GM21723 (cell line): ENCODE data around the gene TRAPPC3L.

Experiments
- ATAC-seq: cut with Tn5 transposase; IDR thresholded peaks from one replicate; pipeline ENCODE4 v1.9.1; 2021; ENCODE audit warnings: mild to moderate bottlenecking, moderate library complexity; ENCODE audit not compliant: unreplicated experiment

Gene TRAPPC3L

GRCh38 chr6:116468293-116468692 lies 77.2 kb downstream of the TRAPPC3L start:
- no peak for ATAC-seq

GRCh38 chr6:116467514-116467913 lies 78.0 kb downstream of the TRAPPC3L start:
- ATAC-seq, result no peak

- no peak for ATAC-seq
Observed at GRCh38 chr6:116467096-116467495, 78.4 kb downstream of the TRAPPC3L start.

GRCh38 chr6:116465246-116465645 lies 80.2 kb downstream of the TRAPPC3L start:
- no peak for ATAC-seq

- ATAC-seq, result no peak
Observed at GRCh38 chr6:116463301-116463700, 82.2 kb downstream of the TRAPPC3L start.

- peak; percentile 89 for ATAC-seq
Observed at GRCh38 chr6:116461932-116462885, 83.3 kb downstream of the TRAPPC3L start.

GRCh38 chr6:116461331-116461931 lies 84.1 kb downstream of the TRAPPC3L start, which contains the start of gene CALHM6:
CALHM6 (plus strand) TSS chr6:116461375; CDS start chr6:116461930, 555 bp downstream.
- peak; percentile 1 for ATAC-seq

GRCh38 chr6:116459927-116460326 lies 85.6 kb downstream of the TRAPPC3L start:
- ATAC-seq, result no peak

- ATAC-seq, result no peak
Observed at GRCh38 chr6:116458264-116458663, 87.2 kb downstream of the TRAPPC3L start.

- no peak for ATAC-seq
Observed at GRCh38 chr6:116456927-116457326, 88.6 kb downstream of the TRAPPC3L start.

- ATAC-seq, result no peak
Observed at GRCh38 chr6:116456106-116456505, 89.4 kb downstream of the TRAPPC3L start.

- no peak for ATAC-seq
Observed at GRCh38 chr6:116452531-116452930, 93.0 kb downstream of the TRAPPC3L start.

- ATAC-seq, result no peak
Observed at GRCh38 chr6:116451916-116452315, 93.6 kb downstream of the TRAPPC3L start.

GRCh38 chr6:116450769-116451740 lies 94.4 kb downstream of the TRAPPC3L start:
- peak; percentile 92 for ATAC-seq

- no peak for ATAC-seq
Observed at GRCh38 chr6:116450185-116450710, 95.2 kb downstream of the TRAPPC3L start.

- no peak for ATAC-seq
Observed at GRCh38 chr6:116449565-116449964, 95.9 kb downstream of the TRAPPC3L start.

- ATAC-seq, result no peak
Observed at GRCh38 chr6:116447496-116448011, 97.9 kb downstream of the TRAPPC3L start.

GRCh38 chr6:116447052-116447451 lies 98.4 kb downstream of the TRAPPC3L start:
- ATAC-seq, result no peak

- no peak for ATAC-seq
Observed at GRCh38 chr6:116446399-116446798, 99.1 kb downstream of the TRAPPC3L start.

- no peak for ATAC-seq
Observed at GRCh38 chr6:116445102-116445501, 100.4 kb downstream of the TRAPPC3L start.
